GM18511 (cell line): ENCODE results near the gene SORD.
"Not testable (repeated sequence)": the region's sequence is repeated elsewhere in the genome, so short reads cannot be mapped to it uniquely, and the experiment has no call there.

Source experiments
- ATAC-seq: cut with Tn5 transposase; IDR thresholded peaks from one replicate; pipeline ENCODE4 v1.9.1; 2021; ENCODE audit warnings: mild to moderate bottlenecking, moderate library complexity; ENCODE audit not compliant: unreplicated experiment

The SORD gene

GRCh38 chr15:45058690-45059675 lies 36.0 kb downstream of the SORD start:
- not testable (repeated sequence) for ATAC-seq

- not testable (repeated sequence) for ATAC-seq
Observed at GRCh38 chr15:45062301-45062700, 39.3 kb downstream of the SORD start.

DNA sequence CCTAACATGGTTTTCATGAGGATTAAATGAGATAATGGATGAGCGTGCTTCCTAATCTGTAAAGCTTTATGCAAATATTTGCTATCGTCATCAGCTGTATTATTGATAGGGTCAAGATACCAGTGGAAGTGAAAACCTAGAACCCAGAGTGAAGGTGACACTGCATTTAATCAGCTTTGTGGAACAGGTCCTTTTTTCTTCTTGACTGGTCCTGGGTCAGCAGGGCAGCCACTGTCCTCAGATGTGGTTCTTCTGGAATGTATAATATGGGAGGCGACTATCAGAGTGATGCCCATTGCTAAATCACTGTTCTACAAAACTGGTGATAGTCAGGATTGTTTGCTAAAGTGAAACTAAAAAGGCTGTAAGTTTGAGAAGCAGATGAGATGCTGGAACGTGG lies 41.4 kb downstream of the SORD start:
- ATAC-seq: no peak

DNA sequence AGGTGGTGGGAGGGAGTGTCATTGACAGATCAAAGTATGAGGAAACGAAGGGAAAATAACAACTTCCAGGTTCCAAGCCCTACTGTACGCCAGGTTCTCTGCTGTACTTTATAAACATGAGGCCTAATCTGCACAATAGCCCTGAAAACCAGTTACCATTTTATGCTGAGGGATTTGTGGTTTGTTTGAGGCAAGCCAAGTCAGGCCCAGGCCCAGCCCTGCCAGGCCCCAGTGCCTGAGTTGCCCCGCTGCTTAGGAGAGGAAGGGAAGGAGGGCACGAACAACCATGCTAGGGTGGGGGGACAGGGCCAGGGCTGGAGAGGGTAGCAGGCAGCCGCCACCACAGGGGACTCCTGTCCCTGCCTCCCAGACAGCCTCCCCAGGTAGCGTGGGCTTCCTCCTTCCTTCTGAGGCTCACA lies 47.0 kb downstream of the SORD start:
- ATAC-seq: not testable (repeated sequence)

DNA sequence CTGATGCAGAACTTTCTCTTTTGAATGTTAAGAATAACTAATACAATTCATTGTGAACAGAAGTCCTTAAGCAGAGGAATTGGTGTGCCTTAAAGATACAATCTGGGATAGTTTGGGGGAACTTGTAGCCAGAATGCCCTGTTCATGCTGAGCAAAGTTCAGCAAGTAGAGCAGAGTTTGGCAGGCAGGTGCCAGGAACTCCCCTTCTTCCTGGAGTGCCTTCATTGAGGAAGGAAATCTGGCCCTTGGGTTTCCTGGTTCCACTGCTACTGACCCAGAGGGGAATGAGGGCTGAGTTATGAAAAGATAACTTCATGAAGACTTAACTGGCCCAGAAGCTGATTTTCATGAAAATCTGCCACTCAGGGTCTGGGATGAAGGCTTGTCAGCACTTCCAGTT lies 50.6 kb downstream of the SORD start:
- not testable (repeated sequence) for ATAC-seq

- ATAC-seq: not testable (repeated sequence)
Observed at GRCh38 chr15:45075440-45076320, 52.7 kb downstream of the SORD start.

GRCh38 chr15:45077391-45077790 lies 54.4 kb downstream of the SORD start:
- not testable (repeated sequence) for ATAC-seq

GRCh38 chr15:45079201-45079600 lies 56.2 kb downstream of the SORD start:
- ATAC-seq: not testable (repeated sequence)

DNA sequence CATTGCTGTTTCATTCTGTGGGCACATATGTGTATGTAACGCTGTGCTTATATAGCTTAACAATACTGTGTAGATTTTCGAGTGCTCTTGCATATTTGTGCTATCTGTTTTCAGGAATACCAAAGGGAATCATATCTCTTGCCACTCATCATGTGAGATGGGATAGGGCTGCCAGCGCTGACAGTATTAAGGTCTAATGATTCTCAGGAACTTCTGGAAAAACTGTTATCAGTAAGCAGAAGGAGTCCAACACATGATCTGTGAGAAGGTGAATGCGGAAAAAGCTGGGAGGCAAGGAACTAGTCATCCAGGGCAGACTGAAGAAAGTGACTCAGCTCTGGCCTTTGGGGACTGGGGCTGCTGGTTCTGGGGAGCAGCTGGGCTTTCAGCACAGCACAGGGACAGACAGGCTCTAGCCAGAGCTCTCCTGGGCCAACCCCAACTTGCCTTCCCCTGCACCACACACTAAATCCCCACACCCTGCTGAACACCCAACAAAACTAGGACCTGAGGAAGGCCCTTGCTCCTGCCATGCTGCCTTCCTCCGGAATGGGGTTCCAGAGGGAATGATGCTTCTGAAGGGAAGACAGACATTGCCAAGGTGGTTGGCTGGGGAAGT lies 56.7 kb downstream of the SORD start:
- ATAC-seq: not testable (repeated sequence)

DNA sequence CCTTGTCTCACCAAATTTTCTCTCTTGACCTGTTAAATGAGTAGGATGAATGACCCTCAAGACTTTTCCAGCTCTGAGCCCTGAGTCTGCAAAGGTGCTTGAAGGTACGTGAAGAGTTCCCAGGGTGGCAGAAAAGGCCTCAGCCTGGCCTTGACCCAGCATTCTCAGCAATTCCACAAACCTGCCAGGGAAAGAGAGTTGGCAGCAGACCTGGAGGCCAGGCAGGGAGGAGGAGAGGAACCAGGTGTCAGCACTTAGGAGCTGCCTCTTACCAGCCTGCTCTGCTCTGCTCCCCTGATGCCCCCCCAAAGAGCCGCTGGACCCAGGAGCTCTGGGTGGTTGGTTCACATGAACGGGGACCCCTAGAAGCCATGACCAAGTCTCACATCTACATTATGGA lies 57.6 kb downstream of the SORD start:
- not testable (repeated sequence) for ATAC-seq

DNA sequence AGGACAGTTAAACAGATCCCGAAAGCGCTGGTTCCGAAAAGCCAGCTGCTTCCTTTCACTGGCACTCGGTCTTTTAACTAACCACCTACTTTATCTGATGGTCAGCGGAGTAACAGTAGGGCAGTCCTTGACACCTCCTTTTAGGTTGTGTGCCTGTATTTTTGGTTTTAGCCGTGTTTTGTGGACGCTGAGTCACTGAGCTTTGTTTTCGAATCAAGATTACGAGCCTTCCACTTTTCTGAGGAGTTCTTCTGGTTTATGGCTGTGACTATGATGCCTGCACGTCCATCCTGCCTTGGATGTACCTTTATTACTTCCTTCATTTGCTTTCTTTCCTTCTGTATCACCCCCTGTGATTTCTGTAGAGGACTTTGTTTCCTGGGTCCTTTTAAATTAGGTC lies 59.4 kb downstream of the SORD start:
- ATAC-seq: not testable (repeated sequence)

DNA sequence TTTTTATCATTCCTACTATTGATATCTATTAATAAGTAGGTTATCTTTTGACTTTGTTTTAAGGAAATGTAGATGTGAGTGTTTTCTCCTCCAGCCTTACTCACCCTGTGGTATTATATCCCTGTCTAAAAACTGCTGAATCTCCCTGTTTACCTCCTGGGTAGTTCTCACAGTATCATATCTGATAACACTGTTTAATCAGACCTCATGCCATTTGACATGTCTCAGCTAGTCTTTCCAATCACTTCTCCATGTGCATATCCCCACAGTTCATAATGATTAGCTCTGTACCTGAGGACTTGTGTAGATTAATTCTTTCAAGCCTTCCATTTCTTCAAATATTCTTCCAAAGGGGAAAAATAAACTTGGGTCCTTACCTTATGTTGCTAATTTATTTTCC lies 60.2 kb downstream of the SORD start:
- no peak for ATAC-seq

GRCh38 chr15:45084163-45084562 lies 61.2 kb downstream of the SORD start:
- ATAC-seq: no peak

DNA sequence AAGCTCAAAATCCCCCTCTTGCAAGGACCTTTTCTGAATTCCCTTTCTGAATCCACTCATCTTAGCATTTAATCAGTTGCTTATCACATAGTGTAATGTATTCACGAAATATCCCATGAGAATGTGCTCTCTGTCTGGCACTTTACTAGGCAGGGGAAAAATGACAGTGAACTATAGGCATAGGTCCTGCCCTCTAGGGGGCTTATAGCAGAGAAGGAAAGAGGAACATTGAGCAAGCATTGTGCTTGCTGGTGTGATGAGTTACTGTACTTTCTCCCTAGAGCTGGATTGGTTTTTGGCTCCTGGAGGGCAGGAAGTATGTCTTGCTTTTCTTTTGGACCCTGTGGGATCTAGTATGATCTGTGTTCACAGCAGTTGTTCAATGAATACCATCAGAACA lies 64.5 kb downstream of the SORD start:
- ATAC-seq: no peak

DNA sequence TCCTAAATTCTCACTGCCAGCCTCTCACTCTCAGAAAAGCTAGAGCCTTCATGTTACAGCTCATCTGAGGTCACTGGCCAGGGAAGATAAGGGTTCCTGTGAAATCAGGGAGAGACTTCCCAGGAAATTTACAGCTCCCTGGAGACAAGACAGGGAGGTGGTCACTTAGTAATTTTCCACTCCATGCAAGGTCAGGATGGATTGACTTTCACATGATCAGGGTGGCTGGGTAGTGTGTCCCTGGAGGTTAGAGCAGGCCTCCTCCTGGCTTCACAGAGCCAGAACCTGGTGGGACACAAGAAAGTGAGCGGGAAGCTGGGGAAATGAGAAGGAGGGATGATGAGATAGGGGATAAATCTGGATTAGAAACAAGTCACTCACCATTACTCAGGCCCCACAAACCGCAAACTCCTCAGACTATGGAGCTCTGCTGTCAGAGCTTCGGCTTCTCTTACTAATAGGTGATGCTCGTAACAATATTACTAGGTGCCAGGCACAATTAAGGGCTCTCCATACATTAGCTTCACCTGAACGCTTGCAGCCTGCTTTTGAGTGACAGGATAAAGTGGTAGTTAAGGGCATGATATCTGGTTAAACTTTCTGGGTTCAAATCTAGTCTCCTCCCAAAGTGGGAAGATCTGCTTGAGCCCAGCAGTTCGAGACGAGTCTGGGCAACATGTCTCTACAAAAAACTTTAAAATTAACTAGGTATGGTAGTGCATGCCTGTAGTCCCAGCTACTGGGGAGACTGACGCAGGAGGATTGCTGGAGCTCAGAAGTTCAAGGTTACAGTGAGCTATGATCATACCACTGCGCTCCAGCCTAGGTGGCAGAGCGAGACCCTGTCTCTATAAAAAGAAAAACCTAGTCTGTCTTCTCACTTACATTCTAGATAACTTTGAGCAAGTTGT lies 66.1 kb downstream of the SORD start:
- no peak for ATAC-seq

- no peak for ATAC-seq
Observed at GRCh38 chr15:45089712-45090373, 66.8 kb downstream of the SORD start.

DNA sequence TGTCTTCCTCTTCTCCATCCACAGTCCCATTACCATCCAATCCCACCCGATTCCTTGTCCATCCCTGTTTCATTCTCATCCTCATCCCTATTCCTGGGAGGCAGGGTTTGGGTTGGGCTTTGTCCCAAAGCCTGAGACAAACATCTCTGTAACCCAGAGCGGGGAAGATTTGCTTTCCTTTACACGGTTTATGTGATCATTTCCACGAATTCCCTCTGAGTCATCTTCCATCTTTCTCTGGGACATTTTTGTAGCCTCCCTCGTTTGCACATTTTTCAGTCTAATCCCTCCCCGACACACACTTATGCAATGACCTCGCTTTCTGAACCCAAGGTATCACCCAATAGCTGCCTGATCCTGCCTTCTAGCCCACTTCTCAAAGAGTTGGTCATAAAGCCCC lies 68.2 kb downstream of the SORD start:
- no peak for ATAC-seq

- no peak for ATAC-seq
Observed at GRCh38 chr15:45091576-45091975, 68.6 kb downstream of the SORD start.

GRCh38 chr15:45093013-45093412 lies 70.0 kb downstream of the SORD start:
- ATAC-seq: no peak
